ENCODE data around the gene SENP6.

DNA sequence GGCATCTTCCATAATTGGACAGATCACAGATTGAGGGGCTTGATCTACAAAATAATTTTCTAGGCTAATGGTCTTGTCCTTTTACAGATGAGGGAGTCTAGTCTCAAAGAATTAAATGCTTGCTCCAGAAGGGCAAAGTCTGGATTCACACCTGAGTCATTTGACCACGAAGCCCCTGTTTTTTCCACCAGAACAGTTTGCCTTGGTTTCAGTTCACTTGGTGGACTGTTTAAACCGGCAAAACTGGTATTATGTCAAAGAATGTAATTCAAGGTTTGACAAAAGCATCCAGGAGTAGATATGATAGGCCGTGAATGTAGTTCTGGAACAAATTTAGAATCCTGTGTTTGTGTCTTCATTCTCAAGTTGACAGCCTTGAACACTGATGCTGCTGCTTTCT is 150.7 kb downstream of the SENP6 start:
- TF ChIP-seq, protein P1, sequence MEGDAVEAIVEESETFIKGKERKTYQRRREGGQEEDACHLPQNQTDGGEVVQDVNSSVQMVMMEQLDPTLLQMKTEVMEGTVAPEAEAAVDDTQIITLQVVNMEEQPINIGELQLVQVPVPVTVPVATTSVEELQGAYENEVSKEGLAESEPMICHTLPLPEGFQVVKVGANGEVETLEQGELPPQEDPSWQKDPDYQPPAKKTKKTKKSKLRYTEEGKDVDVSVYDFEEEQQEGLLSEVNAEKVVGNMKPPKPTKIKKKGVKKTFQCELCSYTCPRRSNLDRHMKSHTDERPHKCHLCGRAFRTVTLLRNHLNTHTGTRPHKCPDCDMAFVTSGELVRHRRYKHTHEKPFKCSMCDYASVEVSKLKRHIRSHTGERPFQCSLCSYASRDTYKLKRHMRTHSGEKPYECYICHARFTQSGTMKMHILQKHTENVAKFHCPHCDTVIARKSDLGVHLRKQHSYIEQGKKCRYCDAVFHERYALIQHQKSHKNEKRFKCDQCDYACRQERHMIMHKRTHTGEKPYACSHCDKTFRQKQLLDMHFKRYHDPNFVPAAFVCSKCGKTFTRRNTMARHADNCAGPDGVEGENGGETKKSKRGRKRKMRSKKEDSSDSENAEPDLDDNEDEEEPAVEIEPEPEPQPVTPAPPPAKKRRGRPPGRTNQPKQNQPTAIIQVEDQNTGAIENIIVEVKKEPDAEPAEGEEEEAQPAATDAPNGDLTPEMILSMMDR (IDR thresholded peaks at IDR 0.05) = no peak
- TF ChIP-seq POLR2A (IDR thresholded peaks at IDR 0.05) = no peak
